Measurements from ENCODE around the gene DISP3.

DISP3 gene

GRCh38 chr1:11434501-11434900 lies 44.5 kb upstream of the DISP3 start:
- no peak for DNase-seq (ENCODE audit: low read depth)
- no peak overlapping the region for H3K4me3 ChIP-seq (ENCODE audit: low read depth, low read length)
- no peak for TF ChIP-seq CTCF (IDR thresholded peaks at IDR 0.05; ENCODE audit: low read depth, low read length)
- TF ChIP-seq POLR2A (IDR thresholded peaks at IDR 0.05; ENCODE audit: extremely low read depth, insufficient read length): no peak
- no peak for TF ChIP-seq MYC (IDR thresholded peaks at IDR 0.05; ENCODE audit: low read depth, low read length)
- TF ChIP-seq MAX (IDR thresholded peaks at IDR 0.05; ENCODE audit: low read depth, low read length): no peak

DNA sequence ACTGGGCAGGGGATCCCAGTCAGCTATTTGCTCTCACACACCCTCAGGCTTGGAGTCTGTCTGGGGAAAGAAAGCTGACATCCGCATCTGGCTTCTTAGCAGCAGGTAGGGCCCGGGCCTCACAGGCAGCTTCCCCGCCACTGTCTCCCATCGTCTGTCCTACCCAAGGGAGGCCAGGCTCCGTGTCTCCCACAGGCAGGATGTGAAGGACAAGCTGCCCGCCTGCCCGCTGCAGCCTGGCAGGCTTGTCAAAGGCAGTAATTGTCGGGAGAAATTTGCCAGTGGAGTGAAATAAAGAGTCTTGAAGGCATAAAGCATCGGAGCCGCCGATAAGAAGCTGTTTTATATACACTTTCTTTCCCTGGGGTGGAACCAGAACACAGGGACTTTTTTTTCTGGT lies 44.0 kb upstream of the DISP3 start:
- TF ChIP-seq MYC (IDR thresholded peaks at IDR 0.05; ENCODE audit: low read depth, low read length) (no peak), CTCF (IDR thresholded peaks at IDR 0.05; ENCODE audit: low read depth, low read length) (no peak), POLR2A (IDR thresholded peaks at IDR 0.05; ENCODE audit: extremely low read depth, insufficient read length) (no peak), MAX (IDR thresholded peaks at IDR 0.05; ENCODE audit: low read depth, low read length) (no peak)
- no peak for DNase-seq (ENCODE audit: low read depth)

DNA sequence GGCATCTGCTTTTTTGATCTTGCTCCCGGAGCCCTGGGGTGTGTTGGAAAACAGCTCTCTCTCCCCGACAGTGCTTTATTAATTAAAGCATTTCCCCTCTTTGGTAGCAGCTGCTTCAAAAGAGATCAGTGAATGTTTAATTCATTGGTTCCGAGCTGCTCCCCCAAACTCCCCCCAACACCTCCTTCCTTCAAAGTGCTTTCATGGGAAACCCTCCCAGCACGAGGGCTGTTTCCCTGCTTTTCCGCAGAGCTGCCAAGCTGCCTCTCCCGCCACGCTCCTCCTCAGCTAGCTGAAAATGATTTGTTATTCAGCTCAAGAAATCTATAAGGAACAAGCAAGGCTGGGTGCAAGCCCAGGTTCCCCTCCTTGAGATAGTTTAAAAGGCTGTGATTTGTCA lies 40.0 kb upstream of the DISP3 start:
- TF ChIP-seq MYC (IDR thresholded peaks at IDR 0.05; ENCODE audit: low read depth, low read length): no peak
- no peak for TF ChIP-seq MAX (IDR thresholded peaks at IDR 0.05; ENCODE audit: low read depth, low read length)
- no peak for TF ChIP-seq POLR2A (IDR thresholded peaks at IDR 0.05; ENCODE audit: extremely low read depth, insufficient read length)
- TF ChIP-seq CTCF (IDR thresholded peaks at IDR 0.05; ENCODE audit: low read depth, low read length): no peak

More for the DNA sequence above, 44.0 kb upstream of the DISP3 start:
- H3K4me3 ChIP-seq (ENCODE audit: low read depth, low read length): no peak overlapping the region

DNA sequence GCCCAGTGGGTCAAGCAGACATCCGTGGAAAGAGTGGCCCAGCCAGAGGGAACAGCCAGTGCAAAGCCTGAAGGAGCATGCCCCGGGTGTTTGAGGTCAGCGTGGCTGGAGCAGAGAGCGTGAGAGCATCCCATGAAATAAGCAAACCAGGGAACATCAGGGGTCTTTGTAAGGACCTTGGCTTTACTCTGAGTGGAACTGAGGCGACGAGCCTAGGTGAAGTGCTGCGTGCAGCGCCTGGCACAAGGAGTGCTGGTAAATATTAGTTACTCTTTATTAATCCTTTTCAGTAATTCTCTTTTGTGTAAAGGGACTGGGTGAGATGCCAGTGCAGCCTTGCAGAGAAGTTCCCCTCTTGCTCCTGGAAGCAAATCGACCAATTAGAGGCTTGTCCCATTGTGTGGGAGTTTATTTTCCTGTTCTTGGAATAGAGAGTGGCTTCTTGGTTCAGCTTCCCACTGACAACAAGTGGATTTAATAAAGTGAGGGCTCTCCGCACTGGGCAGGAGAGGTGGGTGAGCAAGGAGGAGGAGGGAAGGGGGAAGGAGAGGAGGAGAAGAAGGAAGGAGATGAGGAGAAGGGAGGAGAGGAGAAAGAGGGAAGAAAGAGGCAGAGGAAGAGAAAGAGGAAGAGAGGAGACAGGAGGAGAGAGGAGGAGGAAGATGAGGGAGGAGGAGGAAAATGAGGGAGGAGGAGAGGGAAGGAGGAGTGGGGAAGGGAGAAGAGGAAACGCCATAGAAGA lies 37.6 kb upstream of the DISP3 start:
- DNase-seq (ENCODE audit: low read depth): no peak

More for the DNA sequence above, 40.0 kb upstream of the DISP3 start:
- H3K4me3 ChIP-seq (ENCODE audit: low read depth, low read length): no peak overlapping the region
- DNase-seq (ENCODE audit: low read depth): no peak

DNA sequence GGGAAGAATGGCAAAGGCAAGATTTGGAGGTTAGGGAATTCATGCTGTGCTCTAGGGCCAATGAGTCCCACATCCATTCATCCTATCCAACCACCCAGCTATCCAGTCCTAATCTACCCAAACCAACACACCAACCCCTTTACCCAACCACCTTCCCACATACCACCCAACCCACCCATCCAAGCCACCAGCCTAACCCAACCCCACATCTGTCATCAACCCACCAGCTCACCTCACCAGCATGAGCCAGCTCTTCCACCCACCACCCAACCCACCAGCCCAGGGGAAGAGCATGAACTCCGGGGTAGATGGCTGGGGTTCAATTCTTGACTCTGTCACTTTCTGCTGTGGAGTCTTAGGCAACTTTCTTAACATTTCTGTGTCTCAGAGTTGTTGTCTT lies 35.9 kb upstream of the DISP3 start:
- no peak for DNase-seq (ENCODE audit: low read depth)
- no peak overlapping the region for H3K4me3 ChIP-seq (ENCODE audit: low read depth, low read length)
- TF ChIP-seq CTCF (IDR thresholded peaks at IDR 0.05; ENCODE audit: low read depth, low read length) (no peak), MYC (IDR thresholded peaks at IDR 0.05; ENCODE audit: low read depth, low read length) (no peak), POLR2A (IDR thresholded peaks at IDR 0.05; ENCODE audit: extremely low read depth, insufficient read length) (no peak), MAX (IDR thresholded peaks at IDR 0.05; ENCODE audit: low read depth, low read length) (no peak)

More for the DNA sequence above, 37.6 kb upstream of the DISP3 start:
- H3K4me3 ChIP-seq (ENCODE audit: low read depth, low read length): no peak overlapping the region
- no peak for TF ChIP-seq POLR2A (IDR thresholded peaks at IDR 0.05; ENCODE audit: extremely low read depth, insufficient read length)
- no peak for TF ChIP-seq MYC (IDR thresholded peaks at IDR 0.05; ENCODE audit: low read depth, low read length)
- no peak for TF ChIP-seq MAX (IDR thresholded peaks at IDR 0.05; ENCODE audit: low read depth, low read length)
- TF ChIP-seq CTCF (IDR thresholded peaks at IDR 0.05; ENCODE audit: low read depth, low read length): no peak

Data from NB4 (cell line).